Central memory CD8-positive, alpha-beta T cell (primary cell): ENCODE data around the gene PGBD5.
A peak's percentile ranks its signal among the peaks of the same experiment; 100 is the strongest.

Experiments
- ATAC-seq: fragments of 150-1000 bp; cut with Tn5 transposase; replicated peaks from 2 replicates; pipeline ENCODE4 v1.10.0; 2022; ENCODE audit warnings: mild to moderate bottlenecking, moderate FRiP score, moderate number of reproducible peaks; ENCODE audit not compliant: poor library complexity, severe bottlenecking; ENCODE audit errors: extremely low read depth
- DNase-seq, 2 donors: peaks; one replicate each; pipeline ENCODE4 v3.0.0; 2021; ENCODE audit warnings: low spot score in 2 of 2
- H3K27ac Mint-ChIP-seq: one replicate; pipeline ENCODE4 v1.8.0; 2022; ENCODE audit warnings: low read depth, mild to moderate bottlenecking, moderate library complexity, mixed read lengths
- H3K27me3 Mint-ChIP-seq: one replicate; pipeline ENCODE4 v1.8.0; 2022; ENCODE audit warnings: mixed read lengths
- H3K36me3 Mint-ChIP-seq: one replicate; pipeline ENCODE4 v1.8.0; 2022; ENCODE audit warnings: mild to moderate bottlenecking, moderate library complexity, mixed read lengths; ENCODE audit not compliant: insufficient read depth
- H3K4me1 Mint-ChIP-seq: one replicate; pipeline ENCODE4 v1.8.0; 2022; ENCODE audit warnings: mixed read lengths
- H3K4me3 Mint-ChIP-seq: one replicate; pipeline ENCODE4 v1.8.0; 2022; ENCODE audit warnings: mild to moderate bottlenecking, moderate library complexity, mixed read lengths
- H3K9me3 Mint-ChIP-seq: one replicate; pipeline ENCODE4 v1.8.0; 2022; ENCODE audit warnings: mixed read lengths

Gene PGBD5

GRCh38 chr1:230267338-230268065, 158.6 kb downstream of the PGBD5 start:
- Mint-ChIP-seq H3K4me3 (no peak overlapping the region), H3K27me3 (no peaks in the 10 kb centered on the region), H3K9me3 (no peaks in the 10 kb centered on the region), H3K27ac (peak overlapping the region; percentile 32), H3K4me1 (peaks cover 6% of the 10 kb centered on the region), H3K36me3 (peaks cover 26% of the 10 kb centered on the region)
- ATAC-seq = no peak
- no peak for DNase-seq

- Mint-ChIP-seq H3K27ac (no peak overlapping the region), H3K27me3 (no peaks in the 10 kb centered on the region), H3K9me3 (no peaks in the 10 kb centered on the region), H3K4me1 (peaks cover 6% of the 10 kb centered on the region), H3K36me3 (peaks cover 26% of the 10 kb centered on the region), H3K4me3 (no peak overlapping the region)
- ATAC-seq = no peak
- no peak for DNase-seq
These were observed 159.7 kb downstream of the PGBD5 start for GRCh38 chr1:230266456-230266855.

- Mint-ChIP-seq H3K9me3 (no peaks in the 10 kb centered on the region), H3K27me3 (no peaks in the 10 kb centered on the region), H3K4me3 (no peak overlapping the region), H3K4me1 (no peaks in the 10 kb centered on the region), H3K27ac (no peak overlapping the region), H3K36me3 (peaks cover 23% of the 10 kb centered on the region)
- DNase-seq (no peak), ATAC-seq (no peak)
These were observed 160.7 kb downstream of the PGBD5 start for GRCh38 chr1:230265200-230266115.
